HG03097 (cell line): ENCODE results near the gene FGF23.

Source experiments
- ATAC-seq: cut with Tn5 transposase; IDR thresholded peaks from one replicate; pipeline ENCODE4 v1.9.1; 2021; ENCODE audit not compliant: unreplicated experiment, low FRiP score

Gene FGF23

GRCh38 chr12:4386801-4387200 is 7.3 kb upstream of the FGF23 start:
- ATAC-seq = no peak

- ATAC-seq = no peak
These were observed 3.9 kb upstream of the FGF23 start for GRCh38 chr12:4383304-4383865.

GRCh38 chr12:4380332-4380731 is 820 bp upstream of the FGF23 start:
- ATAC-seq = no peak

- ATAC-seq = no peak
These were observed 740 bp downstream of the FGF23 start for GRCh38 chr12:4378772-4379171.

GRCh38 chr12:4375449-4375848 is 4.1 kb downstream of the FGF23 start:
- ATAC-seq = no peak

- no peak for ATAC-seq
These were observed 6.9 kb downstream of the FGF23 start for GRCh38 chr12:4372653-4373052.

- ATAC-seq = no peak
These were observed 9.2 kb downstream of the FGF23 start for GRCh38 chr12:4370265-4370664.

GRCh38 chr12:4369548-4369947 is 10.0 kb downstream of the FGF23 start:
- ATAC-seq = no peak

GRCh38 chr12:4366090-4366489 is 13.4 kb downstream of the FGF23 start:
- ATAC-seq = no peak

GRCh38 chr12:4356041-4356327 is 23.5 kb downstream of the FGF23 start:
- ATAC-seq = no peak

GRCh38 chr12:4355156-4356040 is 24.1 kb downstream of the FGF23 start:
- no peak for ATAC-seq

- ATAC-seq = no peak
These were observed 25.7 kb downstream of the FGF23 start for GRCh38 chr12:4353785-4354208.

GRCh38 chr12:4346931-4347330 is 32.6 kb downstream of the FGF23 start:
- ATAC-seq = no peak

GRCh38 chr12:4331842-4332241 is 47.7 kb downstream of the FGF23 start:
- no peak for ATAC-seq

GRCh38 chr12:4331221-4331620 is 48.3 kb downstream of the FGF23 start:
- ATAC-seq = no peak

- ATAC-seq = no peak
These were observed 49.3 kb downstream of the FGF23 start for GRCh38 chr12:4330203-4330602.

- ATAC-seq = no peak
These were observed 52.2 kb downstream of the FGF23 start for GRCh38 chr12:4327293-4327692.

GRCh38 chr12:4325966-4326365 is 53.5 kb downstream of the FGF23 start:
- no peak for ATAC-seq

GRCh38 chr12:4324366-4324765 is 55.1 kb downstream of the FGF23 start:
- ATAC-seq = no peak

GRCh38 chr12:4323396-4323795 is 56.1 kb downstream of the FGF23 start:
- no peak for ATAC-seq

- ATAC-seq = no peak
These were observed 56.8 kb downstream of the FGF23 start for GRCh38 chr12:4322726-4323125.
